Spleen (tissue), 11 donors: Measurements from ENCODE around the gene TRIM9. TPM values are rescaled to one million over a fixed set of nuclear protein-coding genes. Genes with fewer than 3 reads are reported as not detected.

ENCODE experiments used
- DNase-seq: peaks from one replicate; pipeline ENCODE4 v3.0.0-alpha.2; 2020
- H3K27ac ChIP-seq, 8 donors: fragments of 200-600 bp; sonication (generic) in 7 of 8; 1 replicate in 4 of 8; 2 replicates in 4 of 8; pipeline versions ENCODE4 v1.5.0 to v1.8.0; 2016 to 2021; ENCODE audit warnings: inconsistent platforms in 4 of 8, mild to moderate bottlenecking in 4 of 8, moderate library complexity in 1 of 8
- H3K27me3 ChIP-seq, 7 donors: fragments of 200-600 bp; sonication (generic) in 6 of 7; replicated peaks in 1 of 7; 1 replicate in 4 of 7; 2 replicates in 3 of 7; pipeline versions ENCODE4 v1.5.0 to v1.8.0; 2016 to 2021; ENCODE audit warnings: inconsistent platforms in 3 of 7, mild to moderate bottlenecking in 1 of 7
- H3K36me3 ChIP-seq, 6 donors: fragments of 200-600 bp; sonication (generic) in 5 of 6; 1 replicate in 4 of 6; 2 replicates in 2 of 6; pipeline versions ENCODE4 v1.5.0 to v1.8.0; 2016 to 2021; ENCODE audit warnings: inconsistent platforms in 2 of 6
- H3K4me1 ChIP-seq, 6 donors: fragments of 200-600 bp; sonication (generic) in 5 of 6; 1 replicate in 3 of 6; 2 replicates in 3 of 6; pipeline versions ENCODE4 v1.5.0 to v1.8.0; 2016 to 2021; ENCODE audit warnings: inconsistent platforms in 3 of 6
- H3K4me3 ChIP-seq, 8 donors: fragments of 200-600 bp; sonication (generic) in 7 of 8; 1 replicate in 4 of 8; 2 replicates in 4 of 8; pipeline versions ENCODE4 v1.5.0 to v1.8.0; 2016 to 2021; ENCODE audit warnings: inconsistent platforms in 4 of 8, mild to moderate bottlenecking in 4 of 8, moderate library complexity in 2 of 8
- H3K9me3 ChIP-seq, 8 donors: fragments of 200-600 bp; sonication (generic) in 7 of 8; 1 replicate in 4 of 8; 2 replicates in 4 of 8; pipeline versions ENCODE4 v1.5.0 to v1.8.0; 2016 to 2021; ENCODE audit warnings: inconsistent platforms in 4 of 8
- POLR2A ChIP-seq, 3 donors: fragments of 450-650 bp; IDR thresholded peaks; one replicate each; pipeline ENCODE4 v1.5.1; 2017; ENCODE audit warnings: antibody characterized with exemption in 3 of 3, mild to moderate bottlenecking in 1 of 3
- POLR2AphosphoS5 ChIP-seq, 3 donors: sonication (generic); formaldehyde crosslinking; IDR thresholded peaks; one replicate each; pipeline ENCODE4 v1.5.1; 2017; ENCODE audit warnings: antibody characterized with exemption in 3 of 3
- WGBS, 5 donors: extraction: QIAGEN DNeasy Blood & Tissue Kit in 3 of 5; methylation state at CpG; one replicate each; pipeline versions ENCODE4 v1.1.5 to v1.1.7; 2013 to 2018; 5-methylcytosine and 5-hydroxymethylcytosine counted together
- intact Hi-C: fragments of 100-400 bp; cut with DNase I; formaldehyde crosslinking; loops from one replicate; pipeline ENCODE4 v1.15.0; 2023; ENCODE audit warnings: low total_unique reads
- polyA plus RNA-seq, 3 donors: library from polyadenylated mRNA; stranded (reverse); fragments of 200-250 nt; gene quantifications; one replicate each; pipeline ENCODE4 v1.2.1, GENCODE V29; 2013
- total RNA-seq, 7 donors: library from RNA; depleted of rRNA in 3 of 7; stranded (reverse); fragments of >200 nt in 3 of 7; fragmentation: NEBNext Ultra II Directional in 4 of 7; extraction: Animal tissue kit (Norgen Biotek cat#: 25700) in 4 of 7; gene quantifications; one replicate each; pipeline versions ENCODE4 v1.1.0 to v1.2.1, GENCODE V29; 2016 to 2021
- TF ChIP-seq, protein P1 (sequence below), 11 experiments: fragments of 200-600 bp in 7 of 11; fragments of 450-650 bp in 4 of 11; sonication (generic) in 4 of 11; IDR thresholded peaks in 8 of 11; conservative IDR thresholded peaks in 3 of 11; 1 replicate in 7 of 11; 2 replicates in 4 of 11; pipeline versions ENCODE4 v1.4.0 to v1.8.0; 2016 to 2021; ENCODE audit warnings: antibody characterized with exemption in 11 of 11, inconsistent platforms in 4 of 11, mild to moderate bottlenecking in 1 of 11
- donor health status: healthy with polysubstance abuse.
- donor health status: DM: no; HTN: no; CAD: no; lungs with moderate emphysema.
- donor health status: DM: no; HTN: no; CAD: no.
- donor health status: Bipolar disorder and iron deficiency.
- donor health status: healthy.
- donor health status: DM: no; HTN: no; CAD: no.
- donor health status: DM: yes; HTN: yes; CAD: no.

The TRIM9 gene
- total and polyA plus RNA-seq, 10 donors, result 0.03 to 3.1 (median 1.1) TPM

DNA sequence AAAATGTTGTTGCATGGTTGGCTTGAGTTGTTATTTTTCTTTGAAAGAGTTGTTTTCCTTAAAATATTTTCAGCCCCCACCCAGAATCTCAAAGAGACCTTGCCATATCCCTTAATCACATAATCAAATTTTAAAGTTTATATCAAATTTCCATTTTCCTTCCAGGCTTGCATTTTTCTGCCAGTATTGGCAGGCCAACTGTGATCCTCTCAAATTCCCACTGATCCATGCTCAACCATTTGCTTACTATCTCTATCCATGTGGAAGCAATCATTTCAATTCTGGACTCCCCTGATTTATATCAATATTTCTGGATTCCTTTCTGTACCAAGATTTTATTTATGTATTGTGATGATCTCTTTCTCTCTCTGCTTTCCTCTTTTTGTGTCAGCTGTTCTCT lies 86.5 kb downstream of the TRIM9 start:
- intact Hi-C loops, result no loop called here
- Histone ChIP-seq H3K36me3 (no peaks in the 10 kb centered on the region), H3K27ac (no peak overlapping the region)

DNA sequence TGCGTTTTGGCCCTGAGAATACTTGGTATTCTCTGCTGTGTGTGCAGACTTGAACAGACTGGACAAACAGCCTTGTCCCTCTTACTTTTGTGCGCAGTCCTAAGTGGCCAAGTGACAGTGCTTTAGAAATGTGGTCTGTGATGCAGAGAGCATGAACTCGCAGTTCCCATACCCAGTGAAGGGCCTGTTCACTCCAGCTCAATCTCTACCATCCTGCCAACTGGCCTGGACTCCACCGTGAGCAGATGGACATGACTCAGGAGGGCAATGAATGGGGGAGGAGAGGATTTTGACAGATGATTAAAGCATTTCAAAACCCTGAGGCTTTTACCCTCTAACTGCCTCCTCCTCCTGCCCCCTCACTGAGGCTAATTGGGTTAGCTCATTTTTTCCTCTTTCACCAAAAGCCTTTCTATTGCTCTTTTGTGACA lies 88.1 kb downstream of the TRIM9 start:
- peak overlapping the region in 3 of 8 donors; percentile 9 to 34 (median 16) for H3K27ac ChIP-seq
- DNase-seq, result no peak
- no peaks in the 10 kb centered on the region for H3K9me3 ChIP-seq
- peaks cover 0 to 21% (median 0%) of the 10 kb centered on the region in 6 donors for H3K4me1 ChIP-seq
- no peaks in the 10 kb centered on the region for H3K36me3 ChIP-seq
- no peak overlapping the region for H3K4me3 ChIP-seq
- TF ChIP-seq, protein P1, sequence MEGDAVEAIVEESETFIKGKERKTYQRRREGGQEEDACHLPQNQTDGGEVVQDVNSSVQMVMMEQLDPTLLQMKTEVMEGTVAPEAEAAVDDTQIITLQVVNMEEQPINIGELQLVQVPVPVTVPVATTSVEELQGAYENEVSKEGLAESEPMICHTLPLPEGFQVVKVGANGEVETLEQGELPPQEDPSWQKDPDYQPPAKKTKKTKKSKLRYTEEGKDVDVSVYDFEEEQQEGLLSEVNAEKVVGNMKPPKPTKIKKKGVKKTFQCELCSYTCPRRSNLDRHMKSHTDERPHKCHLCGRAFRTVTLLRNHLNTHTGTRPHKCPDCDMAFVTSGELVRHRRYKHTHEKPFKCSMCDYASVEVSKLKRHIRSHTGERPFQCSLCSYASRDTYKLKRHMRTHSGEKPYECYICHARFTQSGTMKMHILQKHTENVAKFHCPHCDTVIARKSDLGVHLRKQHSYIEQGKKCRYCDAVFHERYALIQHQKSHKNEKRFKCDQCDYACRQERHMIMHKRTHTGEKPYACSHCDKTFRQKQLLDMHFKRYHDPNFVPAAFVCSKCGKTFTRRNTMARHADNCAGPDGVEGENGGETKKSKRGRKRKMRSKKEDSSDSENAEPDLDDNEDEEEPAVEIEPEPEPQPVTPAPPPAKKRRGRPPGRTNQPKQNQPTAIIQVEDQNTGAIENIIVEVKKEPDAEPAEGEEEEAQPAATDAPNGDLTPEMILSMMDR (IDR thresholded peaks at IDR 0.05 in 8 of 11, conservative IDR thresholded peaks at IDR 0.05 in 3 of 11), result no peak
- TF ChIP-seq POLR2AphosphoS5 (IDR thresholded peaks at IDR 0.05), result peak in 1 of 3 donors; percentile 20
- intact Hi-C loops, result no loop called here
- no peaks in the 10 kb centered on the region for H3K27me3 ChIP-seq
- 45 to 73% (median 60%) methylated on average over 4 of the region's 4 CpGs for WGBS, 5 donors

More for the DNA sequence above, 86.5 kb downstream of the TRIM9 start:
- TF ChIP-seq POLR2AphosphoS5 (IDR thresholded peaks at IDR 0.05) (no peak), POLR2A (IDR thresholded peaks at IDR 0.05) (no peak)
- TF ChIP-seq, protein P1 (IDR thresholded peaks at IDR 0.05 in 8 of 11, conservative IDR thresholded peaks at IDR 0.05 in 3 of 11), result no peak
- H3K27me3 ChIP-seq, result no peaks in the 10 kb centered on the region
- no peak overlapping the region for H3K4me3 ChIP-seq
- DNase-seq, result no peak
- no peaks in the 10 kb centered on the region for H3K9me3 ChIP-seq
- peaks cover 0 to 21% (median 0%) of the 10 kb centered on the region in 6 donors for H3K4me1 ChIP-seq

DNA sequence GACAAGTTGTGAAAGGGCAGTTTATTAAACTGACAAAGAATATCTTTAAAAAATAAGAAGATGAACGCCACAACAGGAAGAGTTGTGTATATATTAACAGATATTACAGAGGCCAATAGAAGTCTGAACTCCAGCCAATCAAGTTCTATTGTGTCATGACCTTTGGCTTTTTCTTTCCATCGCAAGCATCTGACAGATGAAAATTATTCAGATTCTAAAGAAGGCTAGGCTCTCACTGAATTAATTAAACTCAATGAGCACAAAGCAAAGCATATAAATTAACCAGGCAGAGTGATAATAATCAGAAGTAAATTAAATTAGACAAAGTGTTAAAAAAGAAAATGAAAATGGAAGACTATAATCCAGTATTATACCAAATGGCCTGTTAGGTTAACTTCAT lies 88.6 kb downstream of the TRIM9 start:
- Histone ChIP-seq H3K4me1 (peaks cover 0 to 21% (median 0%) of the 10 kb centered on the region in 6 donors), H3K4me3 (no peak overlapping the region), H3K36me3 (no peaks in the 10 kb centered on the region), H3K27me3 (no peaks in the 10 kb centered on the region), H3K27ac (peak overlapping the region in 3 of 8 donors; percentile 9 to 34 (median 16)), H3K9me3 (no peaks in the 10 kb centered on the region)
- TF ChIP-seq, protein P1 (IDR thresholded peaks at IDR 0.05 in 8 of 11, conservative IDR thresholded peaks at IDR 0.05 in 3 of 11), result no peak
- TF ChIP-seq POLR2A (IDR thresholded peaks at IDR 0.05), result no peak
- TF ChIP-seq POLR2AphosphoS5 (IDR thresholded peaks at IDR 0.05), result no peak
- WGBS, 5 donors, result 55 to 81% (median 60%) methylated on average over 2 of the region's 2 CpGs
- intact Hi-C loops, result no loop called here
- DNase-seq, result no peak

DNA sequence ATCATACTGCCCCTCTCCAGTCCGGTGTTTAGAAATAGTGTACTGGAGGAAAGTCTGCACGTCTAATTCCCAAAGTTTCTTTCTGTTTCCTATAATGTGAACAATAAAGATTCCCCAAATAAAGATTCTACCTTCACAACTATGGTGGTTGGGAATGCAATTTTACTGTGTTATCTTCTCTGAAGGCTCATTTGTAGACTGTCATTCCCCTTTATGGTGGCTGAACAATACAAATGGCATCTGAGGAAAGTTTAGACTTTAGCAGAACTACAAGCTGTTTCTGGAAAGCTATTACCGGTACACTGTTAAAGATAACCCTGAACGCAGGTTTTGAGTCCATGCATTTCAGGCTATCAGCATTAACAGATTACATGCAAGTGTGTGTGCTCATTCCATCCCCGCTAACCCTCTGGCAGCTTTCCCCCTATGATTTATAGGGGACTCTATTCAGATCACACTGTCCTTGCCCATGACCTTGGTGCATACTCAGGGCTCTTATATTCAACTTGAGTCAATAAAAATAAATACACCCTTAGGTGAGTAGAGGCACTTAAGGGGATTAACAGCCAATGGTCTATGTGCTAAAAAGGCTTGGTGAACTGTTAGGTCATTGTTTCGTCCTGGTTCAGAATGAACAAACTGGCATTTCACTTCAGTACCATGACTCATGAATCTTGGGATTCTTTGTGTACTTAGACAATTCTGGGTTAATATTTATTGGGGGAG lies 89.9 kb downstream of the TRIM9 start:
- Histone ChIP-seq H3K27ac (no peak overlapping the region), H3K9me3 (no peaks in the 10 kb centered on the region), H3K4me3 (no peak overlapping the region), H3K27me3 (no peaks in the 10 kb centered on the region), H3K4me1 (peaks cover 0 to 21% (median 0%) of the 10 kb centered on the region in 6 donors), H3K36me3 (no peaks in the 10 kb centered on the region)
- no peak for DNase-seq
- TF ChIP-seq POLR2A (IDR thresholded peaks at IDR 0.05) (no peak), POLR2AphosphoS5 (IDR thresholded peaks at IDR 0.05) (no peak)
- TF ChIP-seq, protein P1 (IDR thresholded peaks at IDR 0.05 in 8 of 11, conservative IDR thresholded peaks at IDR 0.05 in 3 of 11), result no peak
- 59 to 75% (median 65%) methylated on average over 6 of the region's 6 CpGs for WGBS, 5 donors
- intact Hi-C loops, result no loop called here
